HEK293 (cell line): ENCODE results near the gene NOL4L.

Experiments used
- CTCF ChIA-PET: fragments of 350-600 bp; formaldehyde crosslinking; extraction: SDS; loops from one replicate; lab custom pipeline; 2021; ENCODE audit warnings: antibody characterized with exemption; lab: Yijun Ruan, JAX
- POLR2A ChIA-PET: fragments of 300-600 bp; formaldehyde crosslinking; extraction: SDS; loops from one replicate; lab custom pipeline; 2020; ENCODE audit warnings: antibody characterized with exemption, inconsistent platforms; lab: Yijun Ruan, JAX
- H3K27ac ChIP-seq: fragments of 200-500 bp; sonication (Bioruptor generic); 2 replicates; pipeline ENCODE4 v1.5.1; 2014; ENCODE audit warnings: low read depth, low read length, control low read depth, inconsistent platforms; ENCODE audit errors: extremely low read depth
- H3K36me3 ChIP-seq, 2 experiments: fragments of 200-500 bp in 1 of 2; sonication (Bioruptor generic) in 1 of 2; 1 replicate in 1 of 2; 2 replicates in 1 of 2; pipeline ENCODE4 v1.5.1; 2014 to 2017; ENCODE audit warnings: inconsistent platforms in 2 of 2, low read length in 2 of 2; ENCODE audit not compliant: control insufficient read depth in 2 of 2, insufficient read depth in 1 of 2
- H3K4me1 ChIP-seq: fragments of 200-500 bp; sonication (Bioruptor generic); 2 replicates; pipeline ENCODE4 v1.5.1; 2014; ENCODE audit warnings: mild to moderate bottlenecking, low read length, inconsistent platforms; ENCODE audit not compliant: control insufficient read depth, insufficient read depth
- H3K4me3 ChIP-seq: 2 replicates; pipeline ENCODE4 v1.5.1; 2011; ENCODE audit warnings: low read depth, mild to moderate bottlenecking, control low read depth, low read length, moderate library complexity
- H3K9me3 ChIP-seq: fragments of 200-500 bp; sonication (Bioruptor generic); 2 replicates; pipeline ENCODE4 v1.5.1; 2014; ENCODE audit warnings: low read depth, low read length, inconsistent platforms; ENCODE audit not compliant: control insufficient read depth, insufficient read depth
- KLF17 ChIP-seq: fragments of 450-650 bp; formaldehyde crosslinking; IDR thresholded peaks from 2 replicates; pipeline ENCODE4 v1.5.1; 2016; ENCODE audit warnings: missing biosample characterization, missing genetic modification characterization
- WT1 ChIP-seq: fragments of 450-650 bp; formaldehyde crosslinking; IDR thresholded peaks from 2 replicates; pipeline ENCODE4 v1.5.1; 2016; ENCODE audit warnings: missing biosample characterization, missing genetic modification characterization
- ZBTB11 ChIP-seq: fragments of 450-650 bp; formaldehyde crosslinking; conservative IDR thresholded peaks from 2 replicates; pipeline ENCODE4 v1.5.1; 2016; ENCODE audit warnings: low read depth, missing biosample characterization, missing genetic modification characterization
- ZBTB20 ChIP-seq: fragments of 450-650 bp; formaldehyde crosslinking; IDR thresholded peaks from 2 replicates; pipeline ENCODE4 v1.5.1; 2016; ENCODE audit warnings: missing biosample characterization, missing genetic modification characterization
- ZBTB26 ChIP-seq: fragments of 450-650 bp; formaldehyde crosslinking; optimal IDR thresholded peaks from 2 replicates; pipeline ENCODE3; 2016; ENCODE audit warnings: missing biosample characterization, mild to moderate bottlenecking, missing genetic modification characterization
- ZBTB48 ChIP-seq: fragments of 450-650 bp; formaldehyde crosslinking; IDR thresholded peaks from 2 replicates; pipeline ENCODE4 v1.5.1; 2016; ENCODE audit warnings: missing biosample characterization, missing genetic modification characterization
- ZBTB8A ChIP-seq: fragments of 450-650 bp; formaldehyde crosslinking; IDR thresholded peaks from 2 replicates; pipeline ENCODE4 v1.5.1; 2016; ENCODE audit warnings: missing biosample characterization, missing genetic modification characterization
- ZNF146 ChIP-seq: fragments of 450-650 bp; formaldehyde crosslinking; IDR thresholded peaks from 2 replicates; pipeline ENCODE4 v1.5.1; 2016; ENCODE audit warnings: missing biosample characterization, missing genetic modification characterization
- ZNF24 ChIP-seq: fragments of 450-650 bp; formaldehyde crosslinking; IDR thresholded peaks from 2 replicates; pipeline ENCODE4 v1.5.1; 2016; ENCODE audit warnings: missing biosample characterization, missing genetic modification characterization
- ZNF280D ChIP-seq: fragments of 450-650 bp; formaldehyde crosslinking; IDR thresholded peaks from 2 replicates; pipeline ENCODE4 v1.5.1; 2016; ENCODE audit warnings: missing biosample characterization, missing genetic modification characterization
- ZNF639 ChIP-seq: fragments of 450-650 bp; formaldehyde crosslinking; IDR thresholded peaks from 2 replicates; pipeline ENCODE4 v1.5.1; 2016; ENCODE audit warnings: missing biosample characterization, missing genetic modification characterization
- ZNF837 ChIP-seq: fragments of 450-650 bp; formaldehyde crosslinking; IDR thresholded peaks from 2 replicates; pipeline ENCODE4 v1.5.1; 2016; ENCODE audit warnings: missing biosample characterization, missing genetic modification characterization

Gene NOL4L

GRCh38 chr20:32564440-32564839 lies 20.7 kb downstream of the NOL4L start (continued):
- no peak for TF ChIP-seq ZBTB11 (tag by site-specific recombination)
- TF ChIP-seq ZNF146: no peak
- no peak for TF ChIP-seq ZNF837 (tag by site-specific recombination)

- Histone ChIP-seq H3K9me3 (no peaks in the 10 kb centered on the region), H3K4me3 (no peak overlapping the region), H3K27ac (no peak overlapping the region), H3K4me1 (peaks cover 6% of the 10 kb centered on the region), H3K36me3 (no peaks in the 10 kb centered on the region)
- POLR2A ChIA-PET: no interaction called here
- TF ChIP-seq WT1 (peak; percentile 36; the same call in 1 of the 2 replicates), ZBTB8A (peak; percentile 59), ZBTB26 (tag by site-specific recombination) (no peak), ZNF280D (tag by site-specific recombination) (0 out of 2 replicates have a peak, but pooled peaks have one; percentile 41), ZNF146 (no peak), KLF17 (tag by site-specific recombination) (peak; percentile 34; the same call in 1 of the 2 replicates), ZNF24 (no peak), ZNF639 (tag by site-specific recombination) (0 out of 2 replicates have a peak, but pooled peaks have one; percentile 15), ZBTB48 (no peak), ZBTB20 (no peak)
- CTCF ChIA-PET: interaction anchor here (0.6 kb wide), 1 partner anchor 1718 kb away, joined by 3 read pairs; no protein-coding TSS in a partner anchor
These were observed 21.5 kb downstream of the NOL4L start for GRCh38 chr20:32563311-32564272.
